ENCODE data around the gene SALL1.

The SALL1 gene

GRCh38 chr16:51107742-51108141, 43.3 kb downstream of the SALL1 start:
- DNase-seq: no peak

GRCh38 chr16:51106535-51106934, 44.5 kb downstream of the SALL1 start:
- no peak for DNase-seq

GRCh38 chr16:51103590-51103989, 47.5 kb downstream of the SALL1 start:
- no peak for DNase-seq

- no peak for DNase-seq
Observed at GRCh38 chr16:51097729-51098128, 53.3 kb downstream of the SALL1 start.

GRCh38 chr16:51095890-51096626, 55.0 kb downstream of the SALL1 start:
- DNase-seq: no peak

- DNase-seq: no peak
Observed at GRCh38 chr16:51095084-51095881, 55.8 kb downstream of the SALL1 start.

GRCh38 chr16:51093726-51094280, 57.3 kb downstream of the SALL1 start:
- no peak for DNase-seq

Measured in DMS153 (cell line).